Ovary (tissue), 3 donors: ENCODE results near the gene SCRN2.

Source experiments
- EP300 ChIP-seq: sonication (generic); formaldehyde crosslinking; IDR thresholded peaks from one replicate; pipeline ENCODE4 v1.6.1; 2017; ENCODE audit warnings: antibody characterized with exemption
- POLR2A ChIP-seq: fragments of 450-650 bp; IDR thresholded peaks from one replicate; pipeline ENCODE4 v1.6.1; 2017; ENCODE audit warnings: antibody characterized with exemption, mild to moderate bottlenecking, moderate library complexity
- TF ChIP-seq, protein P1 (sequence below), 3 donors: fragments of 450-650 bp in 2 of 3; fragments of 200-600 bp in 1 of 3; IDR thresholded peaks; one replicate each; pipeline versions ENCODE4 v1.5.1 to v1.8.0; 2016 to 2022; ENCODE audit warnings: antibody characterized with exemption in 3 of 3, mild to moderate bottlenecking in 1 of 3
- donor health status: DM: no; HTN: no; CAD: no.

DNA sequence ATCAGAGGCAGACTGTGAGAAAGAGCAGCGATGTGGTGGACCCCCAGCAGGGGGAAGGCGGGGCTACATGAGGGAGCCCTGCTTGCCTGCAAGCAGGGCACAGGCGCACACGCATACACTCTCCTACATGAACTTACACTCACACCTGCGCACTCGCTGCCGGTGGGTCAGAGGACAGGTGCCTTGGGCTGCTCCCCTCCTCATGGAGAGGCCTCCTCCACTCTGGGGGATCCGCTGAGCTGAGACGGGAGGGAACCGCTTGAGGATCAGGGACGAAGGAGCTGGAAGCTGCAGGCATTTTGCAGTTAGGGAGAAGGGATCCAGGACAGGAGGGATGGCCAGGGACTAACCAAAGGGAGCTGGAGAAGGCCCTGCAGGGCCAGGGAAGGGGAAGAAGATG lies 33.7 kb downstream of the SCRN2 start:
- TF ChIP-seq POLR2A (no peak), EP300 (no peak)
- TF ChIP-seq, protein P1, sequence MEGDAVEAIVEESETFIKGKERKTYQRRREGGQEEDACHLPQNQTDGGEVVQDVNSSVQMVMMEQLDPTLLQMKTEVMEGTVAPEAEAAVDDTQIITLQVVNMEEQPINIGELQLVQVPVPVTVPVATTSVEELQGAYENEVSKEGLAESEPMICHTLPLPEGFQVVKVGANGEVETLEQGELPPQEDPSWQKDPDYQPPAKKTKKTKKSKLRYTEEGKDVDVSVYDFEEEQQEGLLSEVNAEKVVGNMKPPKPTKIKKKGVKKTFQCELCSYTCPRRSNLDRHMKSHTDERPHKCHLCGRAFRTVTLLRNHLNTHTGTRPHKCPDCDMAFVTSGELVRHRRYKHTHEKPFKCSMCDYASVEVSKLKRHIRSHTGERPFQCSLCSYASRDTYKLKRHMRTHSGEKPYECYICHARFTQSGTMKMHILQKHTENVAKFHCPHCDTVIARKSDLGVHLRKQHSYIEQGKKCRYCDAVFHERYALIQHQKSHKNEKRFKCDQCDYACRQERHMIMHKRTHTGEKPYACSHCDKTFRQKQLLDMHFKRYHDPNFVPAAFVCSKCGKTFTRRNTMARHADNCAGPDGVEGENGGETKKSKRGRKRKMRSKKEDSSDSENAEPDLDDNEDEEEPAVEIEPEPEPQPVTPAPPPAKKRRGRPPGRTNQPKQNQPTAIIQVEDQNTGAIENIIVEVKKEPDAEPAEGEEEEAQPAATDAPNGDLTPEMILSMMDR (IDR thresholded peaks at IDR 0.05) = no peak
